Coronary artery (tissue), 2 donors: ENCODE measurements around the gene KLK1.

ENCODE experiments used
- DNase-seq: peaks from one replicate; pipeline ENCODE4 v3.0.0-alpha.2; 2017; ENCODE audit warnings: low spot score
- H3K27ac ChIP-seq, 2 donors: fragments of 200-600 bp; sonication (generic); one replicate each; pipeline ENCODE4 v1.5.1; 2016 to 2019
- H3K4me3 ChIP-seq: fragments of 200-600 bp; sonication (generic); 2 replicates; pipeline ENCODE4 v1.5.1; 2016; ENCODE audit warnings: mild to moderate bottlenecking, moderate library complexity
- CTCF ChIP-seq: fragments of 200-600 bp; sonication (generic); IDR thresholded peaks from one replicate; pipeline ENCODE4 v1.5.1; 2019; ENCODE audit warnings: antibody characterized with exemption

Gene KLK1

GRCh38 chr19:50832666-50833065, 9.1 kb upstream of the KLK1 start:
- TF ChIP-seq CTCF, result no peak
- DNase-seq, result no peak
- Histone ChIP-seq H3K27ac (no peak overlapping the region), H3K4me3 (no peak overlapping the region)

DNA sequence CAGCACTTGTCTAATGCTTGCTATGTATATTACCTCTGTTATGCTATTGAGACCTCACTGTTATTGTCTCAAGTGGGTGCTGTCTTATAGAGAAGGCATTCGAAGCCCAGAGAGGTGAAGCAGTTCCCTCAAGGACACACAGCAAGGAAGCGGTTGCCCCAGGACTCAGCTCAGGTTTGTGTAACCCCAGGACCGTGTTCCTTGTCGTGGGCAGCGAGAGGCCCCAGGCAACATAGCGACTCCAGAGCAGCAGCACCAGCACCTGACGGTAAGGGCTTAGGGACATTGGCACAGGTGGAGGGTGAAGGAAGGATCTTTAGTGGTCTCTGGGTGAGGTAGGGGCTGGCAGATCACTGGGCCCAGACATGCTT, 7.4 kb upstream of the KLK1 start:
- Histone ChIP-seq H3K4me3 (no peak overlapping the region), H3K27ac (no peak overlapping the region)
- TF ChIP-seq CTCF, result no peak
- no peak for DNase-seq

DNA sequence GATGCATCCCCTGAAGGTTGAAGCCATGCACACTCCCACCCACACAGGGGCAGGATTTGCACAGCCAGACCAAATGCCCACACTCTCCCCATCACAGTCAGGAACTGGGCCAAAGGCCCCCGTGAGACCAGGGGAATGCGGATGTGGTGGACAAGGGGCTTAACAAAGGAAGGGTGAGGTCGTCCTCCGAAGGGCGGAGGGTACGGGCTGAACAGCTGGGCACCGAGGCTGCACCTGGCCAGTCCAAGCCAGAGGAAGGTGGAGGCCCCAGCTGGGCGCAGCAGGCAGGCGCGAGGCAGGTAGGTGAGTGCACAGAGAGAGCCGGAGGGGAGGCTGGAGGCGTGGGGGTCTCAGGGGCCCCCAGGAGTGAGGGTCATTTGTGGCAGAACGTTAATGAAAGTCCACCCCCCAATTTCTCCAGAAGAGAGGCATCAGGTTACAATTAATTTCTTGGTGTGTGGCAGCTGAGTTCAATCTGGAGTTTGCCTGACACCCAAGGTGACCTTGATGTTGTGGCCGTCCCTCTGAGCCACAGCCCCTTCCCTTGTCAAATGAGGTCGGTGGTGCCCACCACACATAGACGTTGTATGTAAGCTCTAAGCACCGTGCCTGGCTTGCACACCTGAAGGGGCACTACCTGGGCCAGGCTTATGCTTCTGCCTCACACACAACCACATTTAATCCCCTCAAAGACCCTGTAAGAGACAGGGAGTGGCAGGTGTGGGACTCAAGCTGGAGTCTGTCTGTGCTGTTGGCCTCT, 6.9 kb upstream of the KLK1 start:
- no peak for DNase-seq
- TF ChIP-seq CTCF, result no peak
- no peak overlapping the region for H3K27ac ChIP-seq
- H3K4me3 ChIP-seq, result no peak overlapping the region

GRCh38 chr19:50829801-50830200, 6.2 kb upstream of the KLK1 start:
- H3K4me3 ChIP-seq, result no peak overlapping the region
- DNase-seq, result no peak
- no peak for TF ChIP-seq CTCF
- no peak overlapping the region for H3K27ac ChIP-seq

- no peak for TF ChIP-seq CTCF
- DNase-seq, result no peak
- Histone ChIP-seq H3K27ac (no peak overlapping the region), H3K4me3 (no peak overlapping the region)
Observed at GRCh38 chr19:50827476-50827875, 3.9 kb upstream of the KLK1 start.

DNA sequence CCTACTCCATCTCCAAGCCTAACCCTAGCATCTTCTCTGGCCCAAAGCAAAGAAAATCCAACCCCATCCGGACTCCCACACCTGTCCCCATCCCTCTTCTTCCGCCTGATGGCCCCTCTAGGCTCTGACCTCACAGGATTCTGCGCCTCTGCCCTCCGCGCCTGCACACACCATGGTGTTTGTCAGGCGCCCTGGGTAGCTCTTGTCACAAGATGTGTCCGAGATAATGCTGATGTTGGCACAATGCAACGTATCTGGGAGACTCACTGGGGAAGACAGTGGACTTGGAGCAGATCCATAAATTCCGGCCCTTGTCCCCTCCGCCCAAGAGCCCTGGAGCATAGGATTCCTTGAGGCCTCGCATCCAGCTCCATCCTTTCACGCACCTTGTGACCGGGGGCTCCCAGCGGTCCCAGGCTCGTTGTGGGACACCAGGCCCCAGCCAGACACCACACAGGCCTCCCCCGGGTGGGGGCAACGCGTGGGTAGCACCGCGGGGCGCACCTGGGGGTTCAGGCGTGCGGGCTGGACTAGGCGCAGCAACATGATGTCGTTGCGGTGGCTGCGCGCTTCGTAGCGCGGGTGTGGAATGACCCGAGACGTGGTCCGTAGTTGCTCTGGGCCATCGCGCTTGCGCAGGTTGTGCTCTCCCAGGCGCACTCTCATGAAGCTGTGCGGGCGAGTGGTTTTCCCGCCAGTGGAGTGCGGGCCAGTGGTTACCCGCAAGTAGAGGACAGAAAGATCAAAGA, 3.1 kb upstream of the KLK1 start:
- H3K27ac ChIP-seq, result no peak overlapping the region
- no peak for DNase-seq
- no peak for TF ChIP-seq CTCF
- H3K4me3 ChIP-seq, result no peak overlapping the region
